Progenitor cell of endocrine pancreas (in vitro differentiated cells): Measurements from ENCODE around the gene OR4C3. TPM values are rescaled to one million over a fixed set of nuclear protein-coding genes. Genes with fewer than 3 reads are reported as not detected.
A peak's percentile ranks its signal among the peaks of the same experiment; 100 is the strongest.
"Not testable (repeated sequence)": the region's sequence is repeated elsewhere in the genome, so short reads cannot be mapped to it uniquely, and the experiment has no call there.

Experiments used
- DNase-seq: peaks from one replicate; pipeline ENCODE4 v3.0.0; 2021; ENCODE audit warnings: low spot score; ENCODE audit not compliant: unreplicated experiment
- H3K27ac Mint-ChIP-seq: 2 replicates; pipeline ENCODE4 v1.8.0; 2021; ENCODE audit warnings: mild to moderate bottlenecking, moderate library complexity, mixed read lengths
- H3K27me3 Mint-ChIP-seq: 2 replicates; pipeline ENCODE4 v1.8.0; 2021; ENCODE audit warnings: mixed read lengths
- H3K36me3 Mint-ChIP-seq: 2 replicates; pipeline ENCODE4 v1.8.0; 2022; ENCODE audit warnings: mixed read lengths; ENCODE audit not compliant: insufficient read depth
- H3K4me1 Mint-ChIP-seq: 2 replicates; pipeline ENCODE4 v1.8.0; 2021; ENCODE audit warnings: low read depth, mixed read lengths
- H3K4me3 Mint-ChIP-seq: 2 replicates; pipeline ENCODE4 v1.8.0; 2021; ENCODE audit warnings: low read depth, mild to moderate bottlenecking, moderate library complexity, mixed read lengths
- H3K9me3 Mint-ChIP-seq: 2 replicates; pipeline ENCODE4 v1.8.0; 2021; ENCODE audit warnings: low read depth, mixed read lengths
- long read RNA-seq: library from polyadenylated mRNA; unstranded; transcript quantifications from one replicate; pipeline ENCODE4 v2.0.0, GENCODE V29; 2020
- total RNA-seq: library from RNA; stranded (reverse); gene quantifications from 2 replicates; pipeline ENCODE4 v1.2.1, GENCODE V29; 2021
- TF ChIP-seq, protein P1 (sequence below): fragments of 200-600 bp; sonication (generic); IDR thresholded peaks from one replicate; pipeline ENCODE4 v1.5.0; 2021; ENCODE audit warnings: antibody characterized with exemption, mild to moderate bottlenecking; ENCODE audit not compliant: unreplicated experiment

Gene OR4C3
- not detected in 2 replicates for total RNA-seq
- long read RNA-seq, result 0 reads

- peaks cover 57% of the 10 kb centered on the region for H3K9me3 Mint-ChIP-seq
- not testable (repeated sequence) for H3K36me3 Mint-ChIP-seq
These were observed at the start of gene OR4C3 for GRCh38 chr11:48324620-48325019. TSS of gene OR4C3 (plus strand) at chr11:48324920. CDS start at chr11:48325022, 102 bp downstream.

GRCh38 chr11:48305923-48306322 is 18.8 kb upstream of the OR4C3 start, which contains the start of gene OR4S1:
TSS of gene OR4S1 (plus strand) at chr11:48306223. CDS start at chr11:48306223, 0 bp downstream.
- Mint-ChIP-seq H3K36me3 (no peaks in the 10 kb centered on the region), H3K9me3 (peaks cover 33% of the 10 kb centered on the region), H3K4me3 (no peak within 1 kb of the TSS)

More at GRCh38 chr11:48324620-48325019, at the start of gene OR4C3:
- H3K4me3 Mint-ChIP-seq, DNase-seq, H3K27ac Mint-ChIP-seq, H3K27me3 Mint-ChIP-seq, H3K4me1 Mint-ChIP-seq: not testable (repeated sequence)

GRCh38 chr11:48307760-48308386 is 16.8 kb upstream of the OR4C3 start:
- Mint-ChIP-seq H3K27ac (no peak overlapping the region), H3K9me3 (peaks cover 38% of the 10 kb centered on the region), H3K27me3 (no peaks in the 10 kb centered on the region), H3K4me1 (no peaks in the 10 kb centered on the region), H3K4me3 (no peak overlapping the region), H3K36me3 (no peaks in the 10 kb centered on the region)
- TF ChIP-seq, protein P1, sequence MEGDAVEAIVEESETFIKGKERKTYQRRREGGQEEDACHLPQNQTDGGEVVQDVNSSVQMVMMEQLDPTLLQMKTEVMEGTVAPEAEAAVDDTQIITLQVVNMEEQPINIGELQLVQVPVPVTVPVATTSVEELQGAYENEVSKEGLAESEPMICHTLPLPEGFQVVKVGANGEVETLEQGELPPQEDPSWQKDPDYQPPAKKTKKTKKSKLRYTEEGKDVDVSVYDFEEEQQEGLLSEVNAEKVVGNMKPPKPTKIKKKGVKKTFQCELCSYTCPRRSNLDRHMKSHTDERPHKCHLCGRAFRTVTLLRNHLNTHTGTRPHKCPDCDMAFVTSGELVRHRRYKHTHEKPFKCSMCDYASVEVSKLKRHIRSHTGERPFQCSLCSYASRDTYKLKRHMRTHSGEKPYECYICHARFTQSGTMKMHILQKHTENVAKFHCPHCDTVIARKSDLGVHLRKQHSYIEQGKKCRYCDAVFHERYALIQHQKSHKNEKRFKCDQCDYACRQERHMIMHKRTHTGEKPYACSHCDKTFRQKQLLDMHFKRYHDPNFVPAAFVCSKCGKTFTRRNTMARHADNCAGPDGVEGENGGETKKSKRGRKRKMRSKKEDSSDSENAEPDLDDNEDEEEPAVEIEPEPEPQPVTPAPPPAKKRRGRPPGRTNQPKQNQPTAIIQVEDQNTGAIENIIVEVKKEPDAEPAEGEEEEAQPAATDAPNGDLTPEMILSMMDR, result peak; percentile 59
- DNase-seq, result peak; percentile 16

More at GRCh38 chr11:48305923-48306322, 18.8 kb upstream of the OR4C3 start, which contains the start of gene OR4S1:
- DNase-seq, result no peak
- Mint-ChIP-seq H3K27ac (no peak within 1 kb of the TSS), H3K4me1 (no peaks in the 10 kb centered on the region), H3K27me3 (no peaks in the 10 kb centered on the region)
- TF ChIP-seq, protein P1, result no peak

- not testable (repeated sequence) for H3K4me1 Mint-ChIP-seq, H3K36me3 Mint-ChIP-seq, DNase-seq, H3K4me3 Mint-ChIP-seq, H3K27me3 Mint-ChIP-seq, H3K27ac Mint-ChIP-seq
- H3K9me3 Mint-ChIP-seq, result peaks cover 46% of the 10 kb centered on the region
These were observed 11.1 kb upstream of the OR4C3 start for GRCh38 chr11:48313590-48313989.

GRCh38 chr11:48319813-48320212 is 4.9 kb upstream of the OR4C3 start:
- not testable (repeated sequence) for H3K27me3 Mint-ChIP-seq, DNase-seq, H3K27ac Mint-ChIP-seq, H3K4me3 Mint-ChIP-seq, H3K4me1 Mint-ChIP-seq, H3K36me3 Mint-ChIP-seq
- peaks cover 57% of the 10 kb centered on the region for H3K9me3 Mint-ChIP-seq

DNA sequence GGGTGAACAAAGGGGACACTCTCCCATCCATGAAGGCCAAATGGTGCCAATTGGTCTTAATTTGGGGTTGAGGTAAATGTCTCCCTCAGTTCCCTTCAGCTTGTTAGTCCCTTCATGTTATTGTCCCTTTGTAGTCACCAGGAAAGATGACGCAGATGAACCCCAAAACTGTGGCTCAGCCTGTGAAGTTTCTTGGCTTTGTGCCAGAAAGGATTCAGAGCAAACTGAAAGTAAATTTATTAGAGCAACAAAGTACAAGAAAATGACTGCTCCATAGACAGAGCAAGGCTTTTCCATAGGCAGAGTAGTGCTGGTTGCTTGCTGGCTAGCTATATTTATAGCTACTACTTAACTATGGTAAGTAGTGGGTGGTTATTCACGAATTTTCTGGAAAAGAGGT is 16.7 kb downstream of the OR4C3 start:
- Mint-ChIP-seq H3K27ac (no peak overlapping the region), H3K4me1 (no peaks in the 10 kb centered on the region), H3K27me3 (no peaks in the 10 kb centered on the region), H3K4me3 (no peak overlapping the region), H3K9me3 (peaks cover 46% of the 10 kb centered on the region), H3K36me3 (no peaks in the 10 kb centered on the region)
- DNase-seq, result no peak
- TF ChIP-seq, protein P1, result no peak

GRCh38 chr11:48342505-48342904 is 17.8 kb downstream of the OR4C3 start:
- H3K4me1 Mint-ChIP-seq, H3K36me3 Mint-ChIP-seq, H3K27me3 Mint-ChIP-seq, DNase-seq, H3K4me3 Mint-ChIP-seq, H3K27ac Mint-ChIP-seq: not testable (repeated sequence)
- peaks cover 41% of the 10 kb centered on the region for H3K9me3 Mint-ChIP-seq

- peaks cover 34% of the 10 kb centered on the region for H3K9me3 Mint-ChIP-seq
- H3K4me3 Mint-ChIP-seq, H3K36me3 Mint-ChIP-seq, H3K4me1 Mint-ChIP-seq, H3K27ac Mint-ChIP-seq, DNase-seq, H3K27me3 Mint-ChIP-seq: not testable (repeated sequence)
These were observed 21.6 kb downstream of the OR4C3 start for GRCh38 chr11:48346286-48346685.
